WTC11 (cell line): Measurements from ENCODE around the gene CD79A. TPM values are rescaled to one million over a fixed set of nuclear protein-coding genes. Genes with fewer than 3 reads are reported as not detected.
A peak's percentile ranks its signal among the peaks of the same experiment; 100 is the strongest.

Experiments
- ATAC-seq: fragments of 200-7000 bp; cut with Tn5 transposase; 2 replicates; pipeline ENCODE4 v1.10.0; 2021; ENCODE audit warnings: mild to moderate bottlenecking, moderate library complexity
- CTCF ChIA-PET: fragments of 300-600 bp; sonication (Branson Sonifier 250); formaldehyde crosslinking; loops from one replicate; lab custom pipeline; 2021; ENCODE audit warnings: antibody characterized with exemption; lab: Charles Lee
- POLR2A ChIA-PET: fragments of 350-600 bp; sonication (Branson Sonifier 250); formaldehyde crosslinking; loops from one replicate; lab custom pipeline; 2021; ENCODE audit warnings: antibody characterized with exemption; lab: Charles Lee
- DNase-seq: peaks from one replicate; pipeline ENCODE4 v3.0.0; 2021; ENCODE audit warnings: low spot score
- H3K27ac Mint-ChIP-seq: 2 replicates; pipeline ENCODE4 v1.8.0; 2021; ENCODE audit warnings: mixed read lengths
- H3K27me3 Mint-ChIP-seq: 2 replicates; pipeline ENCODE4 v1.8.0; 2021; ENCODE audit warnings: low read depth, mild to moderate bottlenecking, moderate library complexity, mixed read lengths
- H3K36me3 Mint-ChIP-seq: 2 replicates; pipeline ENCODE4 v1.8.0; 2021; ENCODE audit warnings: mixed read lengths
- H3K4me1 Mint-ChIP-seq: 2 replicates; pipeline ENCODE4 v1.8.0; 2022; ENCODE audit warnings: mixed read lengths
- H3K4me3 Mint-ChIP-seq: 2 replicates; pipeline ENCODE4 v1.8.0; 2021; ENCODE audit warnings: mild to moderate bottlenecking, moderate library complexity, mixed read lengths
- H3K9me3 Mint-ChIP-seq: 2 replicates; pipeline ENCODE4 v1.8.0; 2021; ENCODE audit warnings: mixed read lengths
- AR ChIP-seq: fragments of 250-450 bp; sonication (Bioruptor Pico); IDR thresholded peaks from 2 replicates; pipeline ENCODE4 v1.9.0; 2021; ENCODE audit warnings: mild to moderate bottlenecking
- ARID4B ChIP-seq: sonication (generic); formaldehyde crosslinking; IDR thresholded peaks from 2 replicates; pipeline ENCODE4 v1.8.0; 2023; ENCODE audit warnings: missing genetic modification reagents, mild to moderate bottlenecking, borderline replicate concordance
- CDX4 ChIP-seq: fragments of 250-450 bp; sonication (Bioruptor Pico); IDR thresholded peaks from 2 replicates; pipeline ENCODE4 v1.9.0; 2021; ENCODE audit warnings: moderate library complexity, mild to moderate bottlenecking, inconsistent platforms, borderline replicate concordance
- CREB1 ChIP-seq: sonication (generic); formaldehyde crosslinking; IDR thresholded peaks from 2 replicates; pipeline ENCODE4 v1.8.0; 2023; ENCODE audit warnings: mild to moderate bottlenecking, missing genetic modification reagents
- E2F1 ChIP-seq: sonication (generic); formaldehyde crosslinking; IDR thresholded peaks from 2 replicates; pipeline ENCODE4 v1.8.0; 2022; ENCODE audit warnings: mild to moderate bottlenecking, missing genetic modification reagents
- E2F4 ChIP-seq: sonication (generic); formaldehyde crosslinking; IDR thresholded peaks from 2 replicates; pipeline ENCODE4 v1.8.1; 2022; ENCODE audit warnings: low read depth, mild to moderate bottlenecking, moderate library complexity, missing genetic modification reagents, borderline replicate concordance
- ERG ChIP-seq: fragments of 250-450 bp; sonication (Bioruptor Pico); IDR thresholded peaks from 2 replicates; pipeline ENCODE4 v1.8.0; 2021; ENCODE audit warnings: mild to moderate bottlenecking
- HMGA2 ChIP-seq: fragments of 250-450 bp; sonication (Bioruptor Pico); IDR thresholded peaks from 2 replicates; pipeline ENCODE4 v1.4.0; 2021; ENCODE audit warnings: mild to moderate bottlenecking, moderate library complexity
- KAT7 ChIP-seq: sonication (generic); formaldehyde crosslinking; IDR thresholded peaks from 2 replicates; pipeline ENCODE4 v1.8.1; 2023; ENCODE audit warnings: missing genetic modification reagents, mild to moderate bottlenecking, borderline replicate concordance
- MLX ChIP-seq: sonication (generic); formaldehyde crosslinking; IDR thresholded peaks from 2 replicates; pipeline ENCODE4 v1.8.1; 2023; ENCODE audit warnings: mild to moderate bottlenecking, missing genetic modification reagents, moderate library complexity
- MXD4 ChIP-seq: fragments of 250-450 bp; sonication (Bioruptor Pico); IDR thresholded peaks from 2 replicates; pipeline ENCODE4 v1.8.0; 2021; ENCODE audit warnings: mild to moderate bottlenecking, moderate library complexity, borderline replicate concordance
- NR3C1 ChIP-seq: sonication (generic); formaldehyde crosslinking; conservative IDR thresholded peaks from 2 replicates; pipeline ENCODE4 v1.8.1; 2023; ENCODE audit warnings: low read depth, mild to moderate bottlenecking, missing genetic modification reagents
- SMAD4 ChIP-seq: sonication (generic); formaldehyde crosslinking; IDR thresholded peaks from 2 replicates; pipeline ENCODE4 v1.8.0; 2022; ENCODE audit warnings: mild to moderate bottlenecking, missing genetic modification reagents
- ZNF232 ChIP-seq: sonication (generic); formaldehyde crosslinking; IDR thresholded peaks from 2 replicates; pipeline ENCODE4 v1.8.0; 2022; ENCODE audit warnings: mild to moderate bottlenecking, missing genetic modification reagents
- ZNF263 ChIP-seq: sonication (generic); formaldehyde crosslinking; IDR thresholded peaks from 2 replicates; pipeline ENCODE4 v1.8.1; 2022; ENCODE audit warnings: low read depth, mild to moderate bottlenecking, moderate library complexity, missing genetic modification reagents
- ZNF423 ChIP-seq: fragments of 250-450 bp; sonication (Bioruptor Pico); IDR thresholded peaks from 2 replicates; pipeline ENCODE4 v2.1.2; 2022; ENCODE audit warnings: mild to moderate bottlenecking, moderate library complexity
- ZNF425 ChIP-seq: fragments of 250-450 bp; sonication (Bioruptor Pico); conservative IDR thresholded peaks from 2 replicates; pipeline ENCODE4 v1.9.0; 2021; ENCODE audit warnings: mild to moderate bottlenecking
- total RNA-seq: library from RNA; stranded (reverse); gene quantifications from 3 replicates; pipeline ENCODE4 v1.2.3, GENCODE V29; 2021

The CD79A gene
- total RNA-seq, 1 experiment from 2014 or later = 0.42 TPM

- ATAC-seq (no peak; the same call in 1 of the 2 replicates), DNase-seq (no peak)
- Mint-ChIP-seq H3K4me3 (peak overlapping the region; percentile 70), H3K27ac (no peak overlapping the region), H3K36me3 (no peaks in the 10 kb centered on the region)
- TF ChIP-seq MXD4 (CRISPR knock-in tag) (no peak), ZNF423 (CRISPR knock-in tag) (no peak), E2F1 (CRISPR knock-in tag) (no peak), ZNF232 (CRISPR knock-in tag) (no peak), ZNF425 (CRISPR knock-in tag) (no peak), NR3C1 (no peak), MLX (CRISPR knock-in tag) (no peak), SMAD4 (CRISPR knock-in tag) (no peak), ARID4B (CRISPR knock-in tag) (no peak), HMGA2 (no peak), ERG (no peak), KAT7 (CRISPR knock-in tag) (no peak)
- TF ChIP-seq, all 79 proteins: peak for 0
- ChIA-PET CTCF (interaction anchor here (0.7 to 1.9 kb wide), 7 partner anchors 8 to 107 kb away, joined by 3 to 12 read pairs (median 5); no protein-coding TSS in a partner anchor), POLR2A (interaction anchor here (1.0 kb wide), 1 partner anchor 55 kb away, joined by 3 read pairs; no protein-coding TSS in a partner anchor)
- Mint-ChIP-seq H3K9me3 (no peaks in the 10 kb centered on the region), H3K27me3 (peaks cover 41% of the 10 kb centered on the region), H3K4me1 (peaks cover 29% of the 10 kb centered on the region)
Measured at GRCh38 chr19:41927497-41928192, 50.6 kb downstream of the CD79A start.

- Mint-ChIP-seq H3K9me3 (no peaks in the 10 kb centered on the region), H3K27me3 (peaks cover 47% of the 10 kb centered on the region), H3K4me3 (peak within 1 kb of the TSS; percentile 72), H3K27ac (no peak within 1 kb of the TSS), H3K4me1 (peaks cover 31% of the 10 kb centered on the region), H3K36me3 (no peaks in the 10 kb centered on the region)
- ChIA-PET POLR2A (no interaction called here), CTCF (interaction anchor here (0.7 to 1.9 kb wide), 7 partner anchors 9 to 106 kb away, joined by 3 to 12 read pairs (median 5); no protein-coding TSS in a partner anchor)
- peak; percentile 13 for ATAC-seq
- no peak for DNase-seq
- no peak for TF ChIP-seq AR (CRISPR knock-in tag)
- no peak for TF ChIP-seq SMAD4 (CRISPR knock-in tag)
- TF ChIP-seq CDX4 (CRISPR knock-in tag) = no peak
- TF ChIP-seq CREB1 (CRISPR knock-in tag) = no peak
- TF ChIP-seq E2F4 (CRISPR knock-in tag) = no peak
- TF ChIP-seq ZNF263 (CRISPR knock-in tag) = peak; percentile 95
Measured at GRCh38 chr19:41928221-41928683, 51.2 kb downstream of the CD79A start, which contains the start of gene ERFL. Gene ERFL (minus strand): TSS chr19:41928449. CDS start chr19:41912919, 15,530 bp downstream.
